Liver (tissue), 3 donors: ENCODE data around the gene ATL1.

ENCODE experiments used
- ATF3 ChIP-seq: IDR thresholded peaks from 2 replicates; pipeline ENCODE4 v1.6.1; 2016; ENCODE audit warnings: antibody characterized with exemption
- CTCF ChIP-seq: fragments of 150-350 bp; IDR thresholded peaks from 2 replicates; pipeline ENCODE4 v1.5.1; 2017; ENCODE audit warnings: improper control_type of control experiment, low read depth, low read length; ENCODE audit not compliant: missing input control
- EGR1 ChIP-seq, 2 donors: IDR thresholded peaks; 2 replicates each; pipeline ENCODE4 v1.6.1; 2016 to 2018; ENCODE audit warnings: antibody characterized with exemption in 2 of 2, low read depth in 2 of 2
- GABPA ChIP-seq, 2 donors: IDR thresholded peaks in 1 of 2; conservative IDR thresholded peaks in 1 of 2; 2 replicates each; pipeline ENCODE4 v1.6.1; 2016; ENCODE audit warnings: antibody characterized with exemption in 2 of 2, mild to moderate bottlenecking in 1 of 2, moderate library complexity in 1 of 2
- HNF4G ChIP-seq: IDR thresholded peaks from 2 replicates; pipeline ENCODE4 v1.6.1; 2016; ENCODE audit warnings: antibody characterized with exemption
- JUND ChIP-seq, 2 donors: IDR thresholded peaks; 2 replicates each; pipeline ENCODE4 v1.6.1; 2016; ENCODE audit warnings: antibody characterized with exemption in 2 of 2
- MAX ChIP-seq: IDR thresholded peaks from 2 replicates; pipeline ENCODE4 v1.6.1; 2016; ENCODE audit warnings: antibody characterized with exemption
- NR2F2 ChIP-seq: IDR thresholded peaks from 2 replicates; pipeline ENCODE4 v1.6.1; 2016; ENCODE audit warnings: antibody characterized with exemption
- TAF1 ChIP-seq: conservative IDR thresholded peaks from 2 replicates; pipeline ENCODE4 v1.6.1; 2016; ENCODE audit warnings: antibody characterized with exemption, mild to moderate bottlenecking
- YY1 ChIP-seq: IDR thresholded peaks from 2 replicates; pipeline ENCODE4 v1.6.1; 2016; ENCODE audit warnings: antibody characterized with exemption, mild to moderate bottlenecking
- donor health status: healthy.
- donor health status: healthy.

GRCh38 chr14:50529288-50530179 lies 30.4 kb upstream of the ATL1 start:
- TF ChIP-seq MAX (no peak), EGR1 (IDR thresholded peaks at IDR 0.05; ENCODE audit: low read depth in 2 of 2) (no peak), CTCF (no peak), ATF3 (no peak), GABPA (IDR thresholded peaks at IDR 0.05 in 1 of 2, conservative IDR thresholded peaks at IDR 0.05 in 1 of 2) (no peak), NR2F2 (no peak), YY1 (no peak), TAF1 (no peak), JUND (IDR thresholded peaks at IDR 0.05) (no peak), HNF4G (no peak)
